GM12878 (cell line): ENCODE data around the gene CTNNA3.

Source experiments
- RFX5 ChIP-seq: IDR thresholded peaks from 2 replicates; pipeline ENCODE4 v1.6.1; 2011; ENCODE audit warnings: low read depth, low read length, improper control_type of control experiment
- TF ChIP-seq, protein P1 (sequence below): IDR thresholded peaks from 2 replicates; pipeline ENCODE4 v1.6.1; 2011; ENCODE audit warnings: borderline replicate concordance, low read depth, mild to moderate bottlenecking, moderate library complexity, mixed read lengths, low read length; ENCODE audit not compliant: insufficient read depth; ENCODE audit errors: extremely low read length

DNA sequence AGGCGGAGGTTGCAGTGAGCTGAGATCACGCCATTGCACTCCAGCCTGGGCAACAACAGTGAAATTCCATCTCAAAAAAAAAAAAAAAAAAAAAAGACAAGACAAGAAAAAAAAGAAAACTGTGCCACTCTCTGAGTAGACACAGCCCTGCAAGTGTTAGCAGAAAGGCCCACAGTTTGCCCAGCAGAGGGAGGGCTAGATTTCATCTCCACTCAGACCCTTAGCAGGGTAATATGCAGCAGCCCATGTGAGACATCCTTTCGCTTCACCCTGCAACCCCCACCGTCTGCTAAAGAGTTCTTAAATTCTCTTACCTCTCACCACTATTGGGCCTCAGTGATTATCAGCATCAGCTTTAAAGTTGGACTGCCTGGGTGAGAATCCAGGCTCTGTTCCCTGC, 38.2 kb downstream of the CTNNA3 start:
- no peak for TF ChIP-seq RFX5
- TF ChIP-seq, protein P1, sequence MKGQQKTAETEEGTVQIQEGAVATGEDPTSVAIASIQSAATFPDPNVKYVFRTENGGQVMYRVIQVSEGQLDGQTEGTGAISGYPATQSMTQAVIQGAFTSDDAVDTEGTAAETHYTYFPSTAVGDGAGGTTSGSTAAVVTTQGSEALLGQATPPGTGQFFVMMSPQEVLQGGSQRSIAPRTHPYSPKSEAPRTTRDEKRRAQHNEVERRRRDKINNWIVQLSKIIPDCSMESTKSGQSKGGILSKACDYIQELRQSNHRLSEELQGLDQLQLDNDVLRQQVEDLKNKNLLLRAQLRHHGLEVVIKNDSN: no peak
